Gastroesophageal sphincter (tissue), 3 donors: Measurements from ENCODE around the gene LTA.

ENCODE experiments used
- CTCF ChIP-seq, 4 experiments: fragments of 200-600 bp in 2 of 4; fragments of 450-650 bp in 2 of 4; sonication (generic) in 1 of 4; IDR thresholded peaks; one replicate each; pipeline ENCODE4 v1.5.1; 2017 to 2019; ENCODE audit warnings: antibody characterized with exemption in 4 of 4, mild to moderate bottlenecking in 2 of 4, moderate library complexity in 2 of 4
- EP300 ChIP-seq: sonication (generic); formaldehyde crosslinking; IDR thresholded peaks from one replicate; pipeline ENCODE4 v1.6.1; 2017; ENCODE audit warnings: antibody characterized with exemption, mild to moderate bottlenecking
- POLR2A ChIP-seq, 2 donors: fragments of 450-650 bp; IDR thresholded peaks; one replicate each; pipeline ENCODE4 v1.6.1; 2017; ENCODE audit warnings: antibody characterized with exemption in 2 of 2, mild to moderate bottlenecking in 2 of 2, moderate library complexity in 1 of 2
- POLR2AphosphoS5 ChIP-seq: sonication (generic); formaldehyde crosslinking; IDR thresholded peaks from one replicate; pipeline ENCODE4 v1.6.1; 2017; ENCODE audit warnings: antibody characterized with exemption

DNA sequence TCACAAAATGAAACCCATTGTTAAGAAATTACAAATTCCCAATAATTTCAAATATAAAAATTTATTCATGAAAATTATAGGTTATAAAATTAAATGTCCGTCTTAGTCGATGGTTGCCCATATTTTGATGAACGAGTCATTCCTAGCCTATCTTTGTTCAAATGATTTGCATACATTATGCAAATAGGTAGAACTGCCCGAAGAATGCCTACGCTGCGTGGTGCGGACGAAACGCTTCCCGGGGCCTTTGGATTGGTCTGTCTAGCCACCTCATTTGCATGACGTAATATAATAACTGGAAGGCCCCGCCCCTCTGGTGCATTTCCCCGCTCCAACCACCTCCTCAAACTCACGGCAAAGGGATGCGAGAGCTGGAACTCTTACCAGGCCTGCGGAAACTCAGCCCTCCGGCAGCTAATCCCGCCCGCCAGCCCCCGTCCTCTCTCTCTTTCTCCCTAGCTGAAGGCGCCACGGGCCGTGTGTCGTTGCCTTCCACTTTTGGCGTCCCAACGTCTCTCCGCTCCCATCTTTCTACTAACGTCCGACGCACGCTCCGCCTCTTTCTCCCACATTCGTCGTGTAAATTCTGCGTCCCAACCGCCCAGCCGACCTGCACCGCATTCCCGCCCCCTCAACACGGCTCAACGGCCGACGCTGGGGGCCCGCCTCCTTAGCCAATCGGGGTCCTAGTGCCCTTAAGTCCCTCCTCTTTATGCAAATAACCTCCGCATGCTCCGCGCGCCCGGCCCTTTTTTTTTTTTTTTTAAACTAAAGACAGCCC is 47.9 kb downstream of the LTA start:
- peak; percentile 83 for TF ChIP-seq POLR2AphosphoS5
- TF ChIP-seq EP300: no peak
- peak in 1 of 4 experiments; percentile 21 for TF ChIP-seq CTCF (IDR thresholded peaks at IDR 0.05)
- TF ChIP-seq POLR2A (IDR thresholded peaks at IDR 0.05): peak; percentile 72 to 74
